Measurements from ENCODE around the gene MINK1.
A peak's percentile ranks its signal among the peaks of the same experiment; 100 is the strongest.
"Not testable (repeated sequence)": the region's sequence is repeated elsewhere in the genome, so short reads cannot be mapped to it uniquely, and the experiment has no call there.

The MINK1 gene

DNA sequence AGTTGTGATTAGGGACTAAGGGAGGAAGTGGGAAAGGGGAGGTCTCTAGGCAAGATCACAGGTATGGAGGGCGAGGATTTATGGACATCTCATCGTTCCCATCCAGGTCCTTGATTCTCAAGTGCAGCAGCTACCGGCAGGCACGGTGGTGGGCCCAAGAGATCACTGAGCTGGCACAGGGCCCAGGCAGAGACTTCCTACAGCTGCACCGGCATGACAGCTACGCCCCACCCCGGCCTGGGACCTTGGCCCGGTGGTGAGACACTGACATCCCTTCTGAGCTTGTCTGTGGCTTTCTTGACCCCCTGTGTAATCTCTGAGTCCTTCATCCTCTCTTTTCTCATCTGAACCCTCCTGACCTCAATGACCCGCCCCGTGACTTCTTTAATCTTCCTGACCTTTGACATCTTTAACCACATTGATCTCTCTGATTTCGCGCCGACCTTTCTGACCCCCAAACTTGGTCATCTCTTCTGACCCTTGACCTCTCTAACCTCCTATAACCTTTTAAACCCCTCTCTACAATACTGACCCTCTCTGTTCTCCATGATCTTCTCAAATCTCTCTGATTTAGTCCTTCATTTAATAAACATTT is 22.3 kb upstream of the MINK1 start:
- no peak for FAIRE-seq
- DNase-seq (ENCODE audit: insufficient read length, low spot score) = no peak

DNA sequence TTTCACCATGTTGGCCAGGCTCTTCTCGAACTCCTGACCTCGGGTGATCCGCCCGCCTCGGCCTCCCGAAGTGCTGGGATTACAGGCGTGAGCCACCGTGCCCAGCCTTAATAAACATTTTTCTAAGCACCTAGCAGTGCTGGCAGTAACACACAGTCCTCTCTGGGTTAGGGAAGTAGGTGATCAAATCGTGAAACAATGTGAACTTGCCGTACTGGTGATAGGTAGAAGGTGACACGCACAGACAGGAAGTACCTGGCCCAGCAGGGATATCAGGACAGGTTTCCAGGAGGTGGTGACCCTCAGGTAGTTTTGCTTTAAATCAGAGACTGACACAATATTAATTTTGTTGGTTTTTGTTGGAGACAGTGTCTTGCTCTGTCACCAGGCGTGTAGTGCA is 21.7 kb upstream of the MINK1 start:
- no peak for FAIRE-seq
- no peak for DNase-seq (ENCODE audit: insufficient read length, low spot score)

DNA sequence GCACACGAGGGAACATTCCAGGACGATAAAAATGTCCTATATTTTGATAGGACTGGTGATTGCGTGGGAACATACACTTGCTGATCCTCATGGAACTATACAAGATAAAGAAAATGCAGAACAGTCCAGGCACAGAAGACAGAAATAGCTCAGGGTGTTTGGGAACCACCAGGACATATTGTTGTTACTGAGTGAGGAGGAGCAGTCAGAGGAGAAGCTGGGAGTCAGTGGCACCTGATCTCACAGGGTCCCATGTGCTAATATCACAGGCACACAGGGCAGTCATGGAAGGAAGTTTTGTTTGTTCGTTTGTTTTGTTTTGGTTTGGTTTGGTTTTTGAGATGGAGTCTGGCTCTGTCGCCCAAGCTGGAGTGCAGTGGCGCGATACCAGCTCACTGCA is 20.4 kb upstream of the MINK1 start:
- DNase-seq (ENCODE audit: insufficient read length, low spot score) = no peak
- FAIRE-seq = no peak

DNA sequence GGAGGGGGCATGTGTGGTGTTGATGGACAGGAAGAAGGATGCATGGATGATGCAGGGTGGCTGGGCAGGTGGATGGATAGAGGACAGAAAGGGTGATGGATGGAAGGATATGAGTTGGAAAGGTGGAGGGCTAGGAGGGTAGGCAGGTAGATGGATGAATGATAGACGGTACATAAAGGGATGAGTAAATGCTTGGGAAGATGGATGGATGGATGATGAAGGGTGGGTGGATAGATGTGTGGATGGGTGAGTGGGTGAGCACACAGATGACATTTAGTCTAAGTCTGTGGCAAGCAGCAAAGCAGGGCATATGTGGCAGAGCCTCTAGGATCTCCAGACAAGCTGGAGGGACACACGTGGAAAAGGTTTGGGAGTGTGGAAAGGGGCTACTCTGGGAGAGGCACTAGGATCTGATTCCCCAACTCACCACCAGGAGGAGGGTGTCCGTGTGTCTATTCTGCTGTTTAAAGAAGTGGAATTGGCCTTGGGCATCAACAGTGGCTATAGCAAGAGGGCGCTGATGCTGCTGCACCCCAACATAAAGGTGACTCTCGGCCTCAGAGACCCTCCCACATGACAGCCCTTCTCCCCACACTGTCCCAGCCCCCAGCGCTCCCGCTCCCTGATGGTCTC is 18.0 kb upstream of the MINK1 start:
- FAIRE-seq (peak; percentile 93), DNase-seq (ENCODE audit: insufficient read length, low spot score) (no peak)

DNA sequence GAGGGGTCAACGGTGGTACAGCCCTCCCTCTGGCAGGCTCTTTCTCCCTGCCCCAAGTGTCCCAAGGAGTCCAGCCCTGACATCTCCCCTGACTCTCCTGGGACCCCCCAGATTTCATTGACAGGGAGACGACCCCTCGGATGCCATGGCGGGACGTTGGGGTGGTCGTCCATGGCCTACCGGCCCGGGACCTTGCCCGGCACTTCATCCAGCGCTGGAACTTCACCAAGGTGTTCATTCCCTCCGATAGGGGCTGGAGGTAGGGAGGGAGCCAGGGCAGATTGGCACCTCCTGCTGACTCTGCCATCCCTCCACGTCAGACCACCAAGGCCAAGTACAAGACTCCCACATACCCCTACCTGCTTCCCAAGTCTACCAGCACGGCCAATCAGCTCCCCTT is 16.3 kb upstream of the MINK1 start:
- no peak for FAIRE-seq
- DNase-seq (ENCODE audit: insufficient read length, low spot score) = no peak

DNA sequence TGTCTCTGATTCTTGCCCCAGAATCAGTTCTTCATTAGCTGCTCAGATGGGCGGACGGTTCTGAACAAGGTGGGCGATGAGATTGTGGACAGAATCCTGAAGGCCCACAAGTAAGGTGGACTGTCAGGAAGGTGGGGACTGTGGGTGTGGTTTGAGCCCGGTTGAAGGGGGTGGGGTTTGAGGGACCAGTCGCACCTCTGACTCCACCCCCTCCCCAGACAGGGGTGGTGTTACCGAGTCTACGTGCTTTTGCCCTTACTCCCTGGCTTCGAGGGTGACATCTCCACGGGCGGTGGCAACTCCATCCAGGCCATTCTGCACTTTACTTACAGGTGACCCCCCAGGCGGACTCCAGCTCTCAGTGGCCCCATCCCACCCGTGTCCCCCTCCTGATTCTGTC is 14.9 kb upstream of the MINK1 start:
- DNase-seq (ENCODE audit: insufficient read length, low spot score) = no peak
- no peak for FAIRE-seq

DNA sequence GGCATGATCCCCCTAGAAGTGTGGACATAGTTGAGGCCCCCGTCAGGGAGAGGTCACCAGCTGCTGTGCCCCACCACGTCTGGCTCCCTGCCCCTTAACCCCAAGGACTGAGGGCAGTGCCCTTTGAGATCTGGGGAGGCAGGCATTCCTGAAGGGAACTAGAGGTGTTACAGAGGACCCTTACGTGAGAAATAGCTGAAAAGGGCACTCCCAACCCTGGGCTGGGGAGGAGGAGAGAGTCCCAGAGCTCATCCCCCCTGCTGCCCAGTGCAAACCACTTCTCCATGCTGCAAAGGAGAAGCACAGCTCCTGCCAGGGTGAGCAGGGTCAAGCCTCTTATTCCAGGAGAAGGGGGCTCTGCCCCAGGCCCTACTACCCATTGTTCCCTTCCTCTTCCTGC is 10.3 kb upstream of the MINK1 start:
- no peak for FAIRE-seq
- no peak for DNase-seq (ENCODE audit: insufficient read length, low spot score)

DNA sequence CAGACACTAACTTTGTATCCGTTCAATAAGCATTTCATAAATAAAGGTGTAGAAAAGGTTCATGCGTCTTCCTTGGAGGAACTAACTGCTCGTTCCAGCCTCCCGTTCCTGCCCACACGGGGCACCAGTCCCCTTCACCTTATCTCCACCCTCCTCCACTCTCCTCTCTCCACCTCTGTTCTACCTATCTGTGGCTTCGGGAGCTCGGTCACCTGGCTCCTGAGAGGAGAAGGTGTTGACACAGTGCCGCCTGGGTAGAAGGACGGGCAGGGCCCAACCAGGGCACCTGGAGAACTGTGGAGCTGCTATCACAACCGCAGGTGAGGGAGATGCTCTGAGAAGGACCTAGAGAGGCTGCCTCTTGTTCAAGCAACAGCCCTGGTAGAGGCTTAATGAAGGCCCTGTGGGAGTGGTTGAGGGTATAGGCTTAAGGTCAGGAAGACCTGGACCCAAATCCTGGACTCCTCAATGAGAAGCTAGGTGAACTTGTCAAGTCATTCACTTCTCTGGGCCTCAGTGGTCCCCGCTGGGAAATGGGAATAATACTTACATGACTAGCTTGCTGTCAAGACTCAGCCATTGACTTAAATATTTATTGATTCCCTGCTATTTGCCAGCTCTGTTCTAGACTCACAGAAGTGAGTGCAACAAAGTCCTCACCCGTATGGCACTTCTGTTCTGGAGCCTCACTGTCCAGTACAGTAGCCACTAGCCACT is 9.6 kb upstream of the MINK1 start:
- FAIRE-seq = no peak
- DNase-seq (ENCODE audit: insufficient read length, low spot score) = no peak

DNA sequence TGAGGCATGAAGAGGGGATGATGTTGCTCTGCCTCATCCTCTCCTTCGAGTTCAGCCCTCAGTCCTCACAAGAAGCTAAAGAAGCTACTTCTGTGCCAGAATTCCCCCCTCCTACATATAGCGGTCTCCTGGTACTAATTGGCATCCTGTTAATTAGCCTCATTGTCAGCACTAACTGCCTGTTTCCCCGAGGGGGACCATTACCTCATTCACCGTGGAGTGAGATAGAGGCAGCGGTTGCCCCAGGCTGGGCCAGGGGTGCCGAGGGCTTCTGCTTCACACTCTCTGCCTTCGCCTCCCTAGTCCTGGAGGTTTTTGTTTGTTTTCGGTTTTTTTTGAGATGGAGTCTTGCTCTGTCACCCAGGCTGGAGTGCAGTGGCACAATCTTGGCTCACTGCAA is 5.7 kb upstream of the MINK1 start:
- DNase-seq (ENCODE audit: insufficient read length, low spot score) = no peak

DNA sequence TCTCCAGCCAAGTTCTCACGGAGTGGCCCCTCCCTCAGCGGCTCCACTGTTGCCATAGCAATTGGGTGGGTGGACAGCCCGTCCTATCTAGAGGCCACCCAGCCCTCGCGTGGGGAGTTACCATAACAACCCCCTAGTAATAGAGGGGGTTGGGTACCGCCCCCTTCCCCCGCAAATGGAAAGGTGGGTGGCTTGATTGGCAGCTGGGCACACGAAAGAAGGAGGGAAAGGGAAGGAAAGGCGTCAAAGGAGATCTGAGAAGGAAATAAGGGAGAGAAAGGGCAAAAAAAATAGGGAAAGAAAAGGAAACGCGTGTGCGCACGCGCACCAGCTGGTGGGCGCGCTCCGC is 337 bp upstream of the MINK1 start:
- DNase-seq (ENCODE audit: insufficient read length, low spot score); FAIRE-seq: not testable (repeated sequence)

More for the DNA sequence above, 5.7 kb upstream of the MINK1 start:
- FAIRE-seq = no peak

DNA sequence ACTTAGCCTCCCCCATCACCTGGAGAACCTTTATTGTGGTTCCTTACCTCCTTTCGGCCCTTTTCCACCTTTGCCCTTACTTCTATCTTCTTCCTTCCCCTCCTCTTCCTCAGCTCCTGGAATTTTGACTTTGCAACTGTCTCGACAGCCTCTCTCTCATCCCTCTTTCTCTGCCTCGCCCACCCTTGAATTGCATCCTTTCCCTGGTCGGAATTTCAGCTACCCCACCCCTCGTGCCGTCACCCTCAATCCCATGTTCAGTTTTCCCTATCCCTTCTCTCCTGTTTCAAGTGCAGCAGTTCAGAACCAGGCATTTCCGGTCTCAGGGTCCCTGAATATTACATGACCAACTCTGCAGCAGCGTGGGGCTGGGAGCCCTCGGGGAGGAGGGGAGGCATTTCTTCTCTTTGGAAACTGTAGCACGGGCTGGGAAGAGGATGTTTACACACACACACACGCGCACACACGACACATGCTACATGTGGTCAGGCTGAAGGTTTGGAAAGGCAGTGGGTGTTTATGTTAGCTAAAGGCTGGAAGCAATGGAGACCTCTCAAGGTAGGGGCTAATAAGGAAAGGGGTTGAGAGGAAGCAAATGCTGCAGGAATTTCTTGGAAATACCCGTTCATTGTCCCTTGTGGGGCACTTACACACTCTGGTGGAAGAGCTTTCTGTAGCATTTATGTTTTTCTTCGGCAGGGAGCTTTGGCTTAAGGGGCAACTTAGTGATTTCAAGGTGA is 971 bp downstream of the MINK1 start:
- peak; percentile 62 for DNase-seq (ENCODE audit: insufficient read length, low spot score)
- no peak for FAIRE-seq

DNA sequence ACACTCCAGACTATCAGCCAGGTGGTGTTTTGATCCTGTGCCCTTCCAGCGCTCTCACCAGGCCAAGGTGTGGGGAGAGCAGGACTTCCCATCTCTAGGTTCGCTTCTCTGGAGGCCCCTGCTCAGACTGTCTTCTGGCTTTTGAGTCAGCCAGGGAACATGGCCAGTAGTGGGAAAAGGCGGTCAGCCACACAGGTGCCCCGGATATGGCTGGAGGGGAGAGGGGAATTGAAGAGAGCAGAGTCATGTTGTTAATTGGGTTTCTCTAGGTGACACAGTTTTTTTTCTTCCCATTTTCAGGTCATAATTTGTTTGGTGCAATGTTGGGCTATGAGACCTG is 1.5 kb downstream of the MINK1 start:
- FAIRE-seq (no peak), DNase-seq (ENCODE audit: insufficient read length, low spot score) (no peak)

DNA sequence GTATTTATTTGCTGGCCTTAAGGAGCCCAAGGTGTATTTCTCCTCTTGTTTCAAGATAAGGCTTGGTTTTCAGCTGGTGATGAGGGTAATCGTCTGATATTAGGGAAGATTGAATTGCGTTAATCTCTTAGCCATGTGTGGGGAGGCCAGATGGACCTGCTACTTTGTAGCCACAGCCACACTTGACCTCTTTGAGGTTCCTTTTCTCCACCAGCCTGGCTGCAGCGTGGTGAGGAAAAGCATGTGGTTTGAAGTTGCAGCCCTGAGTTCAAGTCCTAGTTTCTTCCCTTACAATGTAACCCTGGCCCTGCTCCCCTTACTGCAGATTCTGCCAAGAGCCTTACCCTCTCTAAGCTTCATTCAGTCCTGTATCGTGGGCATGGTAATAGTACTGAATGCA is 3.1 kb downstream of the MINK1 start:
- no peak for DNase-seq (ENCODE audit: insufficient read length, low spot score)
- no peak for FAIRE-seq

DNA sequence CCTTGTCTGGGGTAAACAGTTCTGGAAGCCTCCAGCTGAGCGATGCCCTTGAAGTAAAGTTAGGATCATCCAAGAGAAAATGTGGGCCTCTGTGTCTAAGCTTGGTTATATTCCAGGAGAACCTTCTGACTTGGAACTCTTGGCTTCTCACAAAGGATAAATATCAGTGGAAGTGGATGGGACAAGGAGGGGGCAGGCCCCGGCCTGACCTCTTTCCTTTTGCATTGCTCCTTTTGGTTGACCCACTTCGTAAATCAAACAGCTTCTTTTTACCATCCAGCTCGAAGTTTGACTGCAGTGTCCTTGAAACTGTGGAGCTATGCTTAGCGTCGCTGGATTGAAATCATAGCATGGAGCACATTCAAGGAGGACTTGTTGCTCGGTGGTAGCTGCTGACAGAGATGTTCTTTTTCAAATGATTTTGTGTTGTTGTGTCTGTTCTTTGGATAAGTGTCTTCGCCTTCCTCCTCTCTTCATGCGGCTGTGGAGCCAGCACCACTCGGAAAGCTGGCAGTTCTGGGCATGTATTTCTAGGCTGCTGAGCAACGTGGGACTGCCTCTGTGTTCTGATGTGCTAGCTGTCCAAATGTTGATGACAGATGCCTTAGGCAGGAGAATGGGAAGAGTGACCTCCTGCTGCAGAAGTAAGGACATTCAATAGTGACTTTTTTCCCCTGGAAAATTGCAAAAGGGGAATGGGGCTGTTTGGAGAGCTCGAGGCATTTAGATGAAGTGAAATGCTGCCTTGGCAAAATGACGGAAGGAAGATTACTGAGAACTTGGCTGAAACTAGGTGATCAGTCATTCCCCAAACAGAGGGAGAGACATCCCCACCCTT is 4.5 kb downstream of the MINK1 start:
- DNase-seq (ENCODE audit: insufficient read length, low spot score) = no peak
- FAIRE-seq = no peak

DNA sequence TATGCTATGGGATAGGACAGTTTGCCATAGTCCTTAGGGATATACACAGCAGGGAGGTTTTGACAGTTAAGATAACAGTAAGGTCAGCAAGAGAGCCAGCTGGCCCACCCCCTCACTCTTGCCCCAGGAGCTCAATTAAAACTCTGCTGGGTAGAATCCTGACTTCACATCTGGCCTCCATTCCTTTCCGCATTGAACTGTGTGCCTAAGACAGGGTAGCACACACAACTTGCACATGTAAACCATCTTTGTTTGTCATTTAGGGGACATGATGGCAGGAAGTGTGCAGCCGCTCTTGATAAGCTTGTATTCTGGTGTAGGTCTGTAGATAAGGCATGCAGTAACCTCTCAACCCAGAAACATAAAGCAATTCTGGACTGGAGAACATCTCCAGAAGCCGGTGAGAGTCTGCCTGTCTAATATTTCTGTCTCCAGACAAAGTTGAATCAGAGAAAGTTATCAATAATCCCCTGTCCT is 5.2 kb downstream of the MINK1 start:
- no peak for FAIRE-seq

DNA sequence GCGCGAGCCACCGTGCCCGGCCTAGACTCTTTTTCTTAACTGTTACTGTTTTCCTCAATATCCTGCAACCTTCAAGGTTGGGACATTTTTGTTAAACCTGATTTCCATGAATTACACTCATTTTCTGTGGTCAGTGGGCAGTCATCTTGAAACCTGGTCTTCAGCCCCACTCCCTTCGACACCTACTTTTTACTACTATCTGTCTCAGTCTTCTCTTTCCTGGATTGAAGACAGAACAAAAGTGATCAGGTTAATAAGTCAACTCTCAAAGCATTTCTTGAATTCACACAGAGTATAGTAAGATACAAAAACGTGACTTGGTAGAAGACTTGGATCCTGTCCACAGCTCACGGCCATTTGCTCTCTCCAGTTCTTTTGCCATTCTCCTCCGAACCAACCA is 6.1 kb downstream of the MINK1 start:
- DNase-seq (ENCODE audit: insufficient read length, low spot score) (no peak), FAIRE-seq (no peak)

More for the DNA sequence above, 5.2 kb downstream of the MINK1 start:
- no peak for DNase-seq (ENCODE audit: insufficient read length, low spot score)

DNA sequence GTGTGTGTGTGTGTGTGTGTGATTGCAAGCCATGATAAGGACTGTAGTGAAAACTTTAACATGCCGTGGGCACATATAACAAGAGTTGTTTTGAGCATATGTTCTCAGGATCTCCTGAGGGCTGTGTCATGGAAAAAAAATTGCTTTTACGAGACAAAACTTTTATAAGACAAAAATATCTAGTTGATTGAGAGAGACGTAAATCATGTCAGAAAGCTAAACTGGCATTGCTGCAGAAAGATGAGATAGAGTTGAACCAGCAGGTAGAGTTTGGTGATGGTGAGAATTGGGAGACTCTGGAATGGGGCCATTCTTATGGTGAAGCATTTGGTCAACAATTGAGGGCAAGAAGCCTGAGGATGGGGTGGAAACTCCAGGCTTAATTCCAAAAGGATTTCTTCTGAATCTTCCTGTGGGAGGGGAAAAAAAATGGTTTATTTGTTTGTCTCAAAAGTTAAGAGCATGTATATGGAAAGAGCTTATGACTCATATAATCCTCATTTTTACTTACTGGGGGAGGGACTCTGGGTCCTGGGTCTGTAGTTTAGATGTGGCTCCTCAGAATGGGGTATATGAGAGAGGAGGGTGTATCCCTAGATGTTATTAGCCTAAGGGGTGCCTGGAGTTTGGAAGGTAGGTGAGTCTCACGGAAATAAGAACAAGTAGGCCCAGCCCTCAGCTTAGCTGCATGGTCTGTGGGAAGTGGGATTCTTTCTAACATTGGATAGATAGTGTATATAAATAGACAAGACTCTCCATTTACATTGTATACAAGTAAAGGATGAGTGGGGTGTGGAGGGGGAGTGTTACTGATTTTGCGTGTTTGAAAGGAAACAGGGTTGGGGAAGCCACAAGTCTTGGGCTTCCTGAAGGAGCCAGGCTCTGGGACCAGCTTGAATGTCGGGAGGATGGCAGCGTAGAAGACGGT is 7.1 kb downstream of the MINK1 start:
- FAIRE-seq = no peak
- DNase-seq (ENCODE audit: insufficient read length, low spot score) = no peak

DNA sequence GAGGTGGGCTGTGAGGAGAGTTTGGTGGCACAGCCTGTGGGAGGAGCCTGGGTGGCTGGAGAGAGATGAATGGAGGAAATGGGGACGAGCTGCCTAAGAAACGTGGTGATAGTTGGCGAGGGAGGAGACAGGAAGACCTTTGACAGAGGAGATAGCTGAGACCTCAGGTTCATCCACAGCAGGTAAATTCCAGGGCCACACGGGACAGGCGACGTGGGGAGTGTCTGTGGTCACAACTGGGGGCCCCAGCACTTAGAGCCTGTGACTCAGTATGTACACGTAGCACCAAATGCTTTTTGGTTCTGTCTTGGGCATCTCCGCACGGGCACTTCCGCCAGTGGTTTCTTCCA is 7.7 kb downstream of the MINK1 start:
- DNase-seq (ENCODE audit: insufficient read length, low spot score) (no peak), FAIRE-seq (no peak)

DNA sequence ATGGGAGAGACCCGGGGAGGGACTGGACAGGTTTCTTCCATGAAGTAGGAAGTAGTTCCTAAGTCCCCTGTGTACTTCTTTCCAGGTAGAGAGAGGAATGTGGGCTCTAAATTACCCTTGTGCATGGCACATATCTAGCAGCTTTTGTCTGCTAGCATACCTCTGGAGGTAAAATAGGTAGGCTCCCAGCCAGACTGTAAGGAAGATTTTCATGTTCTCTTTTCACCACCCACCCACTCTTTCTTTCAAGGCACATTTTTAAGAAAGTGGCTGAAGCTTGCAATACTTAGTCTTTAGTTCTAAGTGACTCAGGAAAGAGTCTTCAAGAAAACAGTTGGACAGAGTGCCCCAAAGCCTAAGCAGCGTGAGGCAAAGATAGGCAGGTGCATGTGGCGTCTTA is 9.2 kb downstream of the MINK1 start:
- FAIRE-seq = no peak
- no peak for DNase-seq (ENCODE audit: insufficient read length, low spot score)

Measured in HTR-8/SVneo (cell line).